ENCODE data around the gene L3MBTL4.

DNA sequence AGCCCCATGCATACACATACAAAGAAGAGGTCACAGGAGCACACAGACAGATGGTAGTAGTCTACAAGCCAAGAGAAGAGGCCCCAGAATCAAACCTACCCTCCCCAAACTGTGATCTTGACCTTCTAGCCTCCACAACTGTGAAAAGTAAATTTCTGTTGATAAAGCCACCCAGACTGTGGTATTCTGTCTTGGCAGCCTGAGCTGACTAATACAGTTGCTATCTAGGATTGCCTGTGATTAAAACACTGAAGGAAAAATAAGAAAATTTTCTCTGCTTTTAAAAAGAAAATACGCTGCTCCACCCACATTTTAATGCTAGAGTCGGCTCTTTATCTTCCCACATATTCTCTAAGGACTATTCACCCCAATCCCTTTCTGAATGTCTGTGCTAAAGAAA, 375.7 kb downstream of the L3MBTL4 start:
- TF ChIP-seq, protein P1, sequence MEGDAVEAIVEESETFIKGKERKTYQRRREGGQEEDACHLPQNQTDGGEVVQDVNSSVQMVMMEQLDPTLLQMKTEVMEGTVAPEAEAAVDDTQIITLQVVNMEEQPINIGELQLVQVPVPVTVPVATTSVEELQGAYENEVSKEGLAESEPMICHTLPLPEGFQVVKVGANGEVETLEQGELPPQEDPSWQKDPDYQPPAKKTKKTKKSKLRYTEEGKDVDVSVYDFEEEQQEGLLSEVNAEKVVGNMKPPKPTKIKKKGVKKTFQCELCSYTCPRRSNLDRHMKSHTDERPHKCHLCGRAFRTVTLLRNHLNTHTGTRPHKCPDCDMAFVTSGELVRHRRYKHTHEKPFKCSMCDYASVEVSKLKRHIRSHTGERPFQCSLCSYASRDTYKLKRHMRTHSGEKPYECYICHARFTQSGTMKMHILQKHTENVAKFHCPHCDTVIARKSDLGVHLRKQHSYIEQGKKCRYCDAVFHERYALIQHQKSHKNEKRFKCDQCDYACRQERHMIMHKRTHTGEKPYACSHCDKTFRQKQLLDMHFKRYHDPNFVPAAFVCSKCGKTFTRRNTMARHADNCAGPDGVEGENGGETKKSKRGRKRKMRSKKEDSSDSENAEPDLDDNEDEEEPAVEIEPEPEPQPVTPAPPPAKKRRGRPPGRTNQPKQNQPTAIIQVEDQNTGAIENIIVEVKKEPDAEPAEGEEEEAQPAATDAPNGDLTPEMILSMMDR (IDR thresholded peaks at IDR 0.05): no peak
- no peak for TF ChIP-seq EP300 (IDR thresholded peaks at IDR 0.05)
- TF ChIP-seq POLR2AphosphoS5 (IDR thresholded peaks at IDR 0.05): no peak

Measured in upper lobe of left lung (tissue), 4 donors.